K562 (cell line): ENCODE data around the gene ITSN1. TPM values are rescaled to one million over a fixed set of nuclear protein-coding genes. Genes with fewer than 3 reads are reported as not detected.
A peak's percentile ranks its signal among the peaks of the same experiment; 100 is the strongest.

ENCODE experiments used
- ELF1 ChIP-seq: fragments of 200-800 bp; sonication (Bioruptor generic); IDR thresholded peaks from 2 replicates; pipeline ENCODE4 v1.6.1; 2016; ENCODE audit warnings: missing genetic modification characterization, missing compliant biosample characterization
- ELF2 ChIP-seq: fragments of 250-450 bp; sonication (Bioruptor Pico); IDR thresholded peaks from 2 replicates; pipeline ENCODE4 v1.5.0; 2021; ENCODE audit warnings: mild to moderate bottlenecking
- EP300 ChIP-seq: IDR thresholded peaks from 2 replicates; pipeline ENCODE4 v1.6.1; 2012; ENCODE audit warnings: low read length, improper control_type of control experiment
- L3MBTL2 ChIP-seq: fragments of 450-650 bp; IDR thresholded peaks from 2 replicates; pipeline ENCODE4 v1.6.1; 2016; ENCODE audit warnings: mild to moderate bottlenecking, moderate library complexity
- MGA ChIP-seq: fragments of 450-650 bp; IDR thresholded peaks from 2 replicates; pipeline ENCODE4 v1.6.1; 2016; ENCODE audit warnings: mild to moderate bottlenecking, moderate library complexity
- MYNN ChIP-seq, 2 experiments: sonication (generic); formaldehyde crosslinking in 1 of 2; IDR thresholded peaks; 2 replicates each; pipeline versions ENCODE4 v1.5.0 to v1.6.1; 2016 to 2020; ENCODE audit warnings: antibody characterized with exemption in 1 of 2, missing genetic modification reagents in 1 of 2
- NR2C2 ChIP-seq, 2 experiments: fragments of 200-800 bp in 1 of 2; sonication (Bioruptor generic) in 1 of 2; sonication (generic) in 1 of 2; formaldehyde crosslinking in 1 of 2; IDR thresholded peaks; 2 replicates each; pipeline versions ENCODE4 v1.6.1 to v1.8.0; 2016 to 2022; ENCODE audit warnings: mild to moderate bottlenecking in 1 of 2, missing compliant biosample characterization in 1 of 2, missing genetic modification characterization in 1 of 2, missing genetic modification reagents in 1 of 2
- POLR2A ChIP-seq: fragments of 450-650 bp; conservative IDR thresholded peaks from 2 replicates; pipeline ENCODE4 v1.6.1; 2016
- POLR3G ChIP-seq: IDR thresholded peaks from 2 replicates; pipeline ENCODE4 v1.6.1; 2011; ENCODE audit not compliant: insufficient read length, insufficient replicate concordance; ENCODE audit errors: extremely low read depth
- RBM39 ChIP-seq: fragments of 200-400 bp; formaldehyde crosslinking; optimal IDR thresholded peaks from 2 replicates; pipeline ENCODE3; 2018; ENCODE audit warnings: low read depth, low read length
- SAFB2 ChIP-seq: fragments of 200-400 bp; formaldehyde crosslinking; IDR thresholded peaks from 2 replicates; pipeline ENCODE4 v1.6.1; 2018; ENCODE audit warnings: borderline replicate concordance, low read length, low read depth, moderate library complexity; ENCODE audit not compliant: severe bottlenecking
- SIN3A ChIP-seq, 2 experiments: fragments of 150-350 bp in 1 of 2; IDR thresholded peaks; 2 replicates each; pipeline ENCODE4 v1.6.1; 2011 to 2016; ENCODE audit warnings: borderline replicate concordance in 2 of 2, low read depth in 2 of 2, low read length in 2 of 2, mild to moderate bottlenecking in 2 of 2, moderate library complexity in 2 of 2; ENCODE audit not compliant: control insufficient read depth in 1 of 2
- TARDBP ChIP-seq: fragments of 450-650 bp; IDR thresholded peaks from 2 replicates; pipeline ENCODE4 v1.6.1; 2016
- TOE1 ChIP-seq, 2 experiments: fragments of 450-650 bp in 1 of 2; sonication (generic) in 1 of 2; formaldehyde crosslinking in 1 of 2; IDR thresholded peaks; 2 replicates each; pipeline versions ENCODE4 v1.7.1 to v1.8.0; 2016 to 2022; ENCODE audit warnings: borderline replicate concordance in 2 of 2, mild to moderate bottlenecking in 2 of 2, antibody characterized with exemption in 1 of 2, inconsistent platforms in 1 of 2, low read depth in 1 of 2, missing genetic modification reagents in 1 of 2, moderate library complexity in 1 of 2
- ZBTB1 ChIP-seq: sonication (generic); formaldehyde crosslinking; IDR thresholded peaks from 2 replicates; pipeline ENCODE4 v1.8.1; 2023; ENCODE audit warnings: missing genetic modification reagents, low read depth, mild to moderate bottlenecking, borderline replicate concordance
- polyA plus RNA-seq, 8 experiments: library from polyadenylated mRNA; depleted of rRNA in 4 of 8; stranded (reverse) in 5 of 8; unstranded in 3 of 8; fragments of >200 nt; fragmentation: Nextera tagmentation in 2 of 8; fragmentation: Illumina TruSeq in 1 of 8; extraction: Ambion mirVana in 2 of 8; extraction: Trizol in 1 of 8; gene quantifications; 2 replicates each; pipeline versions ENCODE4 v1.2.1 to v1.2.3, GENCODE V29; 2011 to 2014; ENCODE audit warnings: inconsistent platforms in 1 of 8, missing spikeins in 1 of 8
- total RNA-seq, 7 experiments: library from RNA; depleted of rRNA in 6 of 7; stranded (reverse); fragments of >200 nt in 6 of 7; fragmentation: Illumina TruSeq in 2 of 7; extraction: Trizol in 2 of 7; gene quantifications; 2 replicates each; pipeline versions ENCODE4 v1.2.1 to v1.2.3, GENCODE V29; 2011 to 2021; ENCODE audit warnings: low replicate concordance in 1 of 7

The ITSN1 gene
- total and polyA plus RNA-seq, 9 of the 15 experiments (the other 6 are each of a cell fraction or from before 2014, with no cell fraction given), result 1.1 to 12.6 (median 4.8) TPM

- TF ChIP-seq NR2C2 (CRISPR knock-in tag; IDR thresholded peaks at IDR 0.05) (no peak), NR2C2 (tag; IDR thresholded peaks at IDR 0.05) (no peak), TOE1 (IDR thresholded peaks at IDR 0.05; ENCODE audit: borderline replicate concordance) (0 out of 2 replicates have a peak, but pooled peaks have one; percentile 43), TOE1 (CRISPR knock-in tag; IDR thresholded peaks at IDR 0.05; ENCODE audit: borderline replicate concordance, low read depth) (no peak), ELF1 (no peak), POLR2A (no peak), ELF2 (CRISPR knock-in tag) (no peak), SAFB2 (no peak), ZBTB1 (CRISPR knock-in tag) (no peak), MGA (no peak), TARDBP (no peak), L3MBTL2 (peak; percentile 71), POLR3G (no peak), SIN3A (IDR thresholded peaks at IDR 0.05; ENCODE audit: borderline replicate concordance in 2 of 2, control insufficient read depth in 1 of 2, low read depth in 2 of 2, low read length in 2 of 2) (no peak), MYNN (IDR thresholded peaks at IDR 0.05) (no peak), MYNN (CRISPR knock-in tag; IDR thresholded peaks at IDR 0.05) (no peak), EP300 (no peak), RBM39 (no peak)
These were observed 38.6 kb downstream of the ITSN1 start (continued) for GRCh38 chr21:33680870-33681269.
